Brain pericyte (primary cell): ENCODE measurements around the gene FAXC.
"Not testable (repeated sequence)": the region's sequence is repeated elsewhere in the genome, so short reads cannot be mapped to it uniquely, and the experiment has no call there.

Experiments
- DNase-seq: peaks from one replicate; pipeline ENCODE4 v3.0.0-alpha.2; 2012; ENCODE audit warnings: low read depth, low spot score

The FAXC gene

GRCh38 chr6:99341862-99342455 lies 7.5 kb downstream of the FAXC start:
- DNase-seq: no peak

- DNase-seq: no peak
Observed at GRCh38 chr6:99338188-99338587, 11.3 kb downstream of the FAXC start.

- not testable (repeated sequence) for DNase-seq
Observed at GRCh38 chr6:99335298-99335697, 14.2 kb downstream of the FAXC start.

- no peak for DNase-seq
Observed at GRCh38 chr6:99334526-99335127, 14.8 kb downstream of the FAXC start.

- no peak for DNase-seq
Observed at GRCh38 chr6:99333068-99333467, 16.4 kb downstream of the FAXC start.

GRCh38 chr6:99331531-99331930 lies 17.9 kb downstream of the FAXC start:
- DNase-seq: no peak

- DNase-seq: no peak
Observed at GRCh38 chr6:99330159-99330558, 19.3 kb downstream of the FAXC start.

GRCh38 chr6:99324996-99325395 lies 24.5 kb downstream of the FAXC start:
- no peak for DNase-seq

GRCh38 chr6:99318566-99318965 lies 30.9 kb downstream of the FAXC start:
- no peak for DNase-seq

GRCh38 chr6:99312354-99312753 lies 37.1 kb downstream of the FAXC start:
- DNase-seq: no peak

- no peak for DNase-seq
Observed at GRCh38 chr6:99310553-99310952, 38.9 kb downstream of the FAXC start.

- no peak for DNase-seq
Observed at GRCh38 chr6:99309557-99309956, 39.9 kb downstream of the FAXC start.

GRCh38 chr6:99308788-99309187 lies 40.7 kb downstream of the FAXC start:
- DNase-seq: no peak

- DNase-seq: no peak
Observed at GRCh38 chr6:99307295-99307907, 42.1 kb downstream of the FAXC start.

GRCh38 chr6:99306341-99306740 lies 43.1 kb downstream of the FAXC start:
- no peak for DNase-seq

- DNase-seq: no peak
Observed at GRCh38 chr6:99305021-99305554, 44.4 kb downstream of the FAXC start.

- no peak for DNase-seq
Observed at GRCh38 chr6:99297415-99297814, 52.1 kb downstream of the FAXC start.

GRCh38 chr6:99297006-99297405 lies 52.5 kb downstream of the FAXC start:
- DNase-seq: no peak

GRCh38 chr6:99296261-99296660 lies 53.2 kb downstream of the FAXC start:
- DNase-seq: no peak

- DNase-seq: no peak
Observed at GRCh38 chr6:99295276-99295675, 54.2 kb downstream of the FAXC start.

- DNase-seq: no peak
Observed at GRCh38 chr6:99294786-99295185, 54.7 kb downstream of the FAXC start.

- no peak for DNase-seq
Observed at GRCh38 chr6:99289701-99290100, 59.8 kb downstream of the FAXC start.

GRCh38 chr6:99288668-99289067 lies 60.8 kb downstream of the FAXC start:
- DNase-seq: no peak
